Coronary artery (tissue), 2 donors: Measurements from ENCODE around the gene NDUFS6.

Experiments used
- DNase-seq: peaks from one replicate; pipeline ENCODE4 v3.0.0-alpha.2; 2017; ENCODE audit warnings: low spot score
- H3K27ac ChIP-seq, 2 donors: fragments of 200-600 bp; sonication (generic); one replicate each; pipeline ENCODE4 v1.5.1; 2016 to 2019
- H3K4me3 ChIP-seq: fragments of 200-600 bp; sonication (generic); 2 replicates; pipeline ENCODE4 v1.5.1; 2016; ENCODE audit warnings: mild to moderate bottlenecking, moderate library complexity
- CTCF ChIP-seq: fragments of 200-600 bp; sonication (generic); IDR thresholded peaks from one replicate; pipeline ENCODE4 v1.5.1; 2019; ENCODE audit warnings: antibody characterized with exemption

NDUFS6 gene

GRCh38 chr5:1799110-1799601 lies 2.1 kb upstream of the NDUFS6 start:
- no peak for TF ChIP-seq CTCF
- peak overlapping the region; percentile 25 to 88 for H3K27ac ChIP-seq
- peak overlapping the region; percentile 91 for H3K4me3 ChIP-seq
- no peak for DNase-seq

- DNase-seq, result peak; percentile 93
- peak within 1 kb of the TSS; percentile 25 to 88 for H3K27ac ChIP-seq
- peak within 1 kb of the TSS; percentile 91 for H3K4me3 ChIP-seq
- TF ChIP-seq CTCF, result no peak
Measured at GRCh38 chr5:1799602-1800471, 1.4 kb upstream of the NDUFS6 start, which contains the start of gene MRPL36. Gene MRPL36, minus strand, starts transcription at chr5:1799837. Its CDS starts 902 bp downstream, at chr5:1798935.

- DNase-seq, result peak; percentile 70
- peak overlapping the region; percentile 68 to 88 for H3K27ac ChIP-seq
- H3K4me3 ChIP-seq, result peak overlapping the region; percentile 91
- TF ChIP-seq CTCF, result no peak
Measured at GRCh38 chr5:1800472-1801221, 560 bp upstream of the NDUFS6 start.

- TF ChIP-seq CTCF, result no peak
- peak; percentile 60 for DNase-seq
- peak overlapping the region; percentile 91 for H3K4me3 ChIP-seq
- H3K27ac ChIP-seq, result peak overlapping the region; percentile 68 to 88
Measured at GRCh38 chr5:1801967-1802295, 724 bp downstream of the NDUFS6 start.

GRCh38 chr5:1803192-1803591 lies 2.0 kb downstream of the NDUFS6 start:
- Histone ChIP-seq H3K4me3 (no peak overlapping the region), H3K27ac (no peak overlapping the region)
- no peak for TF ChIP-seq CTCF
- no peak for DNase-seq

GRCh38 chr5:1804001-1804690 lies 2.9 kb downstream of the NDUFS6 start:
- Histone ChIP-seq H3K4me3 (no peak overlapping the region), H3K27ac (no peak overlapping the region)
- no peak for DNase-seq
- no peak for TF ChIP-seq CTCF
